Activated naive CD4-positive, alpha-beta T cell treated with anti-CD3 and anti-CD28 coated beads for 36 hours (primary cell): Measurements from ENCODE around the gene NR1I2. TPM values are rescaled to one million over a fixed set of nuclear protein-coding genes. Genes with fewer than 3 reads are reported as not detected.

Source experiments
- CTCF ChIA-PET: fragments of 350-600 bp; sonication (Branson Sonifier 250); formaldehyde crosslinking; loops from one replicate; lab custom pipeline; 2021; ENCODE audit warnings: antibody characterized with exemption; lab: Charles Lee
- DNase-seq: peaks from one replicate; pipeline ENCODE4 v3.0.0-alpha.2; 2020
- H3K27ac Mint-ChIP-seq: one replicate; pipeline ENCODE4 v1.8.0; 2021; ENCODE audit warnings: mild to moderate bottlenecking, mixed read lengths
- H3K27me3 Mint-ChIP-seq: one replicate; pipeline ENCODE4 v1.8.0; 2021; ENCODE audit warnings: low read depth, mixed read lengths
- H3K36me3 Mint-ChIP-seq: one replicate; pipeline ENCODE4 v1.8.0; 2021; ENCODE audit warnings: low read depth, mixed read lengths
- H3K4me1 Mint-ChIP-seq: one replicate; pipeline ENCODE4 v1.8.0; 2021; ENCODE audit warnings: low read depth, mixed read lengths
- H3K4me3 Mint-ChIP-seq: one replicate; pipeline ENCODE4 v1.8.0; 2021; ENCODE audit warnings: mild to moderate bottlenecking, moderate library complexity, mixed read lengths
- H3K9me3 Mint-ChIP-seq: one replicate; pipeline ENCODE4 v1.8.0; 2021; ENCODE audit warnings: mixed read lengths
- intact Hi-C: fragments of 100-400 bp; cut with micrococcal nuclease; formaldehyde crosslinking; loops from one replicate; pipeline ENCODE4 v1.15.1; 2023
- total RNA-seq, 2 experiments: library from RNA; stranded (reverse); gene quantifications; one replicate each; pipeline ENCODE4 v1.2.3, GENCODE V29; 2021

Gene NR1I2
- total RNA-seq, 2 experiments from 2014 or later, result 0.88 to 0.89 TPM

DNA sequence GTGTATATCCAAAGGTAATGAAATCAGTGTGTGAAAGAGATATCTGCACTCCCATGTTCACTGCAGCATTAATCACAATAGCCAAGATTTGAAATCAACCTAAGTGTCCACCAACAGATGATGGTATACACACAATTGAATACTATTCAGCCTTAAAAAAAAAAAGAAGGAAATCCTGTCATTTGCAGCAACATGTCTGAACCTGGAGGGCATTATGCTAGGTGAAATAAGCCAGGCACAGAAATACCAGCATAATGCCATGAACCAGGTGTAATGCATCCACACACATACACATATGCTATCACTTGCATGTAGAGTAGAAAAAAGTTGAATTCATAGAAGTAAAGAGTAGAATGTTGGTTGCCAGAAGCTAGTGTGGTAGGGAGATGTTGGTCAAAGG is 18.4 kb upstream of the NR1I2 start:
- H3K9me3 Mint-ChIP-seq, result peaks cover 2% of the 10 kb centered on the region
- no peaks in the 10 kb centered on the region for H3K4me1 Mint-ChIP-seq
- no peaks in the 10 kb centered on the region for H3K36me3 Mint-ChIP-seq
- intact Hi-C loops, result no loop called here
- H3K27ac Mint-ChIP-seq, result no peak overlapping the region
- H3K4me3 Mint-ChIP-seq, result no peak overlapping the region
- CTCF ChIA-PET, result no interaction called here
- DNase-seq, result no peak
- peaks cover 2% of the 10 kb centered on the region for H3K27me3 Mint-ChIP-seq

DNA sequence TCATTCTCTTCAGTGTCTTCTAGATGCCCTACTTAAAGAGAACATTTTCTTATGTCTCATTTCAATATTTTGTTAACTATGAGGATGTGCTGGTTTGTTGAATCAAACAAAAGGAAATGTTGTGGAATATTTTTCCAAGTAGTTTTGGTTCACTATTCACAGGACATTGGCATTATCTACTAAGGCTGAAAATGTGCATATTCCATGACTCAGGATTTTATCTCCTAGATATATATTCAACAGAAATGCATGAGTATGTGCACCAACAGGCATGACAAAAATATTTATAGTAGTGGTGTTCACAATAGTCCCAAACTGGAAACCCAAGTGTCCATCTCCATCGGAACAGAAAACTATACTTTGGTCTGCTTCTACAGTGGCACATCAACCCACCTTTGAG is 16.7 kb upstream of the NR1I2 start:
- Mint-ChIP-seq H3K4me1 (no peaks in the 10 kb centered on the region), H3K27me3 (peaks cover 2% of the 10 kb centered on the region), H3K27ac (no peak overlapping the region), H3K9me3 (peaks cover 2% of the 10 kb centered on the region), H3K4me3 (no peak overlapping the region), H3K36me3 (no peaks in the 10 kb centered on the region)
- no peak for DNase-seq
- CTCF ChIA-PET, result no interaction called here
- intact Hi-C loops, result no loop called here

- Mint-ChIP-seq H3K4me1 (no peaks in the 10 kb centered on the region), H3K27me3 (peaks cover 2% of the 10 kb centered on the region), H3K27ac (no peak overlapping the region), H3K36me3 (no peaks in the 10 kb centered on the region), H3K9me3 (no peaks in the 10 kb centered on the region), H3K4me3 (no peak overlapping the region)
- CTCF ChIA-PET, result no interaction called here
- intact Hi-C loops, result no loop called here
- DNase-seq, result no peak
These were observed 13.8 kb upstream of the NR1I2 start for GRCh38 chr3:119767936-119768601.

DNA sequence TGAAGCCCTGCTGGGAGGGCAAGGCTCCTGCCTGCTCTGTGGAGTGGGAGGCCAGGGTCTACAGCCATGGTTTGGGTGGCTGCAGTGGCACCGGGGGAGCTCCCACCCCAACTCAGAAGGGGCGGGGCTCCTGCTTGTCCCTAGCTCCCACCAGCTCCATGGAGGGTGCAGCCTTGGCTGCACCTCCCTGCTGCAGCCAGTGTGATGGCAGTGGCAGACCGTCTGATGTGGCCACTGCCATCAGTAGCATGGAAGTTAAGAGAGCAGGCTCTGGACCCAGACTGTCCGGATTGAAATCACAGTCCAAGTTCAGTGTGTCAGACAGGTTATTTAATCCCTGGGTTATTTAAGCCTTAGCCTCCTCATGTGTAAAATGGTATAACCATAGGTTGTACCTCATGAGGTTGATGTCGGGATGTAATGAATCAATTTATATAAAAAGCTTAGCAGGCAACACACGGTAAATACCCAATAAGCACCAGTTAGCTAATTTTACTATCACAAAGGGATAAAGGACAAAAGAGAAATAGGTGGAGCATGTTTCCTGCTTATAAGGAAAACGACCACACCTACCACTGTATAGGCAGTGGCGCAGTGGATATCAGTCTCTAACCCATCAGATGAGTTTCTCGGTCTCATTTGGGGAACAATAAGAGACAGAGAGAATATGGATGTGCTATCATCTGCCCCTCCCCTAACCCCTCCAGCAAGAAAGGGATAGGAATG is 13.1 kb upstream of the NR1I2 start:
- intact Hi-C loops, result no loop called here
- no peaks in the 10 kb centered on the region for H3K36me3 Mint-ChIP-seq
- CTCF ChIA-PET, result no interaction called here
- no peak for DNase-seq
- H3K9me3 Mint-ChIP-seq, result no peaks in the 10 kb centered on the region
- H3K4me3 Mint-ChIP-seq, result no peak overlapping the region
- H3K27me3 Mint-ChIP-seq, result peaks cover 2% of the 10 kb centered on the region
- no peaks in the 10 kb centered on the region for H3K4me1 Mint-ChIP-seq
- no peak overlapping the region for H3K27ac Mint-ChIP-seq

DNA sequence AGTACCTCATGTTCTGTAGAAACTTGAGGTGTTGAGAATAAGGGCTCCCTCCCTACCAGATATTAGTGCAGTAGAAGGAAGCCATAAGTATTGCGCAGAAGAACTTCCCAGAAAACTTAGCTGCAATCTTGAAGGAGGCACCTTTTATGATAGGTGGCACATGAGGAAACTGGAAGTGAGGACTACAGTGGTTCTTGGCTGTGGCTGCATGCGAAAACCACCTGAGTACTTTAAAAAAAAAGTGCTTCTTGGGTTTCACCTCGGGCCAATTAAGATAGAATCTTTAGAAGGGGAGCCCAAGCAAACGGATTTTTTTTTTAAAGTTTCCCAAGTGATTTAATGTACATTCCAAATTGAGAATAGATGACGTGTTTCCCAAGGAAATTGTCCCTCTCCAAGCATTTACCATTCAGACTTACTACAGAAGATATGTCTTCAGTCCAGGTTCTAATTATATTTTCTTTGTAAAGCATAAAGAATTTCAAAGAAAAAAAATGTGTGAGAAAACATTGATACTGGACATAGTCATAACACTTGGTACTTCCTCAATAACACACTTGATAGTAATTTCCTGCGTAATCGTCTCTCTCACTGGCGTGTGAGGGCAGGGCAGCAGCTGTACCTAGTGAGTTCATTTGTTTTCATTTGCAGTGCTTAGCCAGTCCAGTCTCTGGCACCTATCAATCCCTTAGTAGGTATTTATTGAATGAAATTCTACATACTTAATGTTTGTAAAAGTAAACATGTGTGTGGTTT is 12.3 kb upstream of the NR1I2 start:
- H3K4me1 Mint-ChIP-seq, result no peaks in the 10 kb centered on the region
- no peak for DNase-seq
- H3K27ac Mint-ChIP-seq, result no peak overlapping the region
- CTCF ChIA-PET, result interaction anchor here (0.6 kb wide), 1 partner anchor 452 kb away, joined by 5 read pairs; no protein-coding TSS in a partner anchor
- peaks cover 2% of the 10 kb centered on the region for H3K27me3 Mint-ChIP-seq
- H3K9me3 Mint-ChIP-seq, result no peaks in the 10 kb centered on the region
- H3K4me3 Mint-ChIP-seq, result no peak overlapping the region
- no peaks in the 10 kb centered on the region for H3K36me3 Mint-ChIP-seq
- intact Hi-C loops, result no loop called here

DNA sequence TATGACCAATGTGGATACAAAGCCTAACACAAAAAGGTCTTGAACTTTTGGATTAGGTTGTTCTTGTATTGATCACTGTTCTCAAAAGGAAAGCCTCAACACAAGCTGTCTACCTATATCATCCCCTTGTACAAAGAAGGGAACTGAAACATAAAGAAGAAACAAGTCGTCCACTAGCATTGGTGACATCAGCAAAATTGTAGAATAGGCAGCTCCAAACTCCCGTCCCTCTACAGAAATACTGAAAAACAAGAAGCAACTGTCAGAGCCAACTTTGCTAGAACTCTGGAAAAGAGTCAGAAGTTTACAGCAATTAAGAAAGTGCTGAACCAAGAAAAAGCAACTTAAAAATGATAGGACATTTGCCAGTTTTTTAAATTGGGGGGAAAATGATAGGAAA is 7.5 kb upstream of the NR1I2 start:
- Mint-ChIP-seq H3K36me3 (no peaks in the 10 kb centered on the region), H3K4me1 (no peaks in the 10 kb centered on the region), H3K27ac (no peak overlapping the region), H3K27me3 (no peaks in the 10 kb centered on the region), H3K9me3 (peaks cover 8% of the 10 kb centered on the region), H3K4me3 (no peak overlapping the region)
- no peak for DNase-seq
- CTCF ChIA-PET, result no interaction called here
- intact Hi-C loops, result no loop called here

DNA sequence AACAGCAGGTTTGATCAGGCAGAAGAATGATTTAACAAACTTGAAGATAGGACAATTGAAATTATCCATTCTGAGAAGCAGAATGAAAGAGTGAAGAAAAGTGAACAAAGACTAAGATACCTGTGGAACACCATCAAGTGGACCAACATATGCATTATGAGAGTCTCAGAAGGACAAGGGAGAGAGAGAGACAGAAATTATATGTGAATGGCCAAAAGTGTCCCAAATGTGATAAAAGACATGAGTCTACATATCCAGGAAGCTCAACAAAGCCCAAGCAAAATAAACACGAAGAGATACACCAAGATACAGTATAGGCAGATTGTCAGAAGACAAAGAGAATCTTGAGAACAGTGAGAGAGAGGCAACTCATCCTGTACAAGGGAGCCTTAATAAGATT is 5.6 kb upstream of the NR1I2 start:
- intact Hi-C loops, result no loop called here
- Mint-ChIP-seq H3K9me3 (peaks cover 8% of the 10 kb centered on the region), H3K27me3 (no peaks in the 10 kb centered on the region), H3K36me3 (no peaks in the 10 kb centered on the region), H3K4me1 (peaks cover 7% of the 10 kb centered on the region), H3K27ac (no peak overlapping the region), H3K4me3 (no peak overlapping the region)
- CTCF ChIA-PET, result no interaction called here
- no peak for DNase-seq

DNA sequence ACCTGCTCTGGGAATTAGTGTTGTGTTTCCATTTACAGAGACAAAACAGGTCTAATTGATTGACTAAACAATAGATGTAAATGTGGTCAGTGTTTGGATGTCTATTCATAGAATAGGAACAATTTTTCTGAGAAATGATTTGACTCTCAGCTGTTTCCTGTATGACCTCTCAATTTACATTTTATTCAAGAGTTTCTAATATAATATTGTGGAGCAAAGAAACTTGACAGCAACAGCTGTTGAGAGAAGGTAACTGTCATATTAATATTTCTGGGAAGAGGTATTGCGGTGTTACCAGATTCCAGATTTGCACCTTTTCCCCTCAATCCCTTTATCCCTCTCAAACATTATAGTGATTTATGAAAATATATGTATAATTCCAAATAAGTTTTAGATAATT is 3.7 kb upstream of the NR1I2 start:
- peaks cover 8% of the 10 kb centered on the region for H3K9me3 Mint-ChIP-seq
- CTCF ChIA-PET, result no interaction called here
- no peak overlapping the region for H3K27ac Mint-ChIP-seq
- DNase-seq, result no peak
- intact Hi-C loops, result no loop called here
- no peak overlapping the region for H3K4me3 Mint-ChIP-seq
- no peaks in the 10 kb centered on the region for H3K27me3 Mint-ChIP-seq
- peaks cover 7% of the 10 kb centered on the region for H3K4me1 Mint-ChIP-seq
- H3K36me3 Mint-ChIP-seq, result no peaks in the 10 kb centered on the region

DNA sequence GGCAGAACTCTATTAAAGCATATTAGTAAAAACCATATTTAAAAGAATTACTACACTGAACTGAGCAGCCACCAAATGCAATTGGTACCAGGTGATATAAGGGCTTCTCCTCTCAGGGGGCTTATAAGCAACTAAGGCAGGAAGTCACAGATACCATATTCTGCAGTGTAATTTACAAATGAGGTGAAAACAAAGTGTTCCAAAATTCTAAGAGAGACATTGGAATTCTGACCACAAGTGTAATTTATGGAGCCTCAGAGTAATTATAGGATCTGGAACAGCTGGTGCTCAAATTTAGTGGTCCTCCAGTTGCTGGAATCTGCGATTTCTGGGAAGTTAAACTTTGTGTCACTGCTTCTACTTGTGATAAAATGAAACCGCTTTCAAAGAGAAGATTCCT is 3.1 kb upstream of the NR1I2 start:
- Mint-ChIP-seq H3K27ac (no peak overlapping the region), H3K9me3 (peaks cover 8% of the 10 kb centered on the region), H3K4me1 (peaks cover 7% of the 10 kb centered on the region), H3K27me3 (no peaks in the 10 kb centered on the region), H3K4me3 (no peak overlapping the region), H3K36me3 (no peaks in the 10 kb centered on the region)
- intact Hi-C loops, result no loop called here
- CTCF ChIA-PET, result no interaction called here
- no peak for DNase-seq

DNA sequence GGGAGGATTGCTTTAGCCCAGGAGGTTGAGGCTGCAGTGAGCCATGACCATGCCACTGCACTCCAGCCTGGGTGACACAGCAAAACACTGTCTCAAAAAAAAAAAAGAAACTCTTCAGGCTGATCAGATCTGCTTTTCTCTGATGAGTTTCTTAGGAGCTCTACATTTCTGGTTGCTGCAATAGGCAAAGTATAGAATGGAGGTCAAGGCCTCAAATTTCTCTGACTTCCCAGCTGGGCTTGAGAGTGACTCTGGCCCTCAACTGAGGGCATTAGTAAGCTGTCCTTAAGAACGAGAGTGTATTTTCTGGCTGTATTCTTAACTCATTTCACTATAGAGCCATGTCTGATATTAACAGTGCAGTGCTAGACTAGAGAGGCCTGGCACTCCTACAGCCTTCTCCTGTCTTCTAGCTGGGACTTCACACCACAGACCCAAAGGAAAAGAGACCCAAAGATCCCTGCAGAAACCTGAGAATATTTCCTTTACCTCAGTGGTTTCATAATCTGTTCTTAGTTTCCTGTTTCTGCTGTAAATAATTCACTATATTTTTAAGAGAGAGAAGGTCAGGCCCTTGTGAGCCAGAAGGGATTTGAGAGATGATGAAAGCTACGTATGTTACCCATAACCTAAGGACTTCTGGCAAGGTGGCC is 2.0 kb upstream of the NR1I2 start:
- Mint-ChIP-seq H3K27me3 (no peaks in the 10 kb centered on the region), H3K4me3 (no peak overlapping the region), H3K27ac (no peak overlapping the region), H3K9me3 (peaks cover 7% of the 10 kb centered on the region), H3K4me1 (peaks cover 7% of the 10 kb centered on the region), H3K36me3 (no peaks in the 10 kb centered on the region)
- intact Hi-C loops, result no loop called here
- CTCF ChIA-PET, result no interaction called here
- DNase-seq, result no peak

DNA sequence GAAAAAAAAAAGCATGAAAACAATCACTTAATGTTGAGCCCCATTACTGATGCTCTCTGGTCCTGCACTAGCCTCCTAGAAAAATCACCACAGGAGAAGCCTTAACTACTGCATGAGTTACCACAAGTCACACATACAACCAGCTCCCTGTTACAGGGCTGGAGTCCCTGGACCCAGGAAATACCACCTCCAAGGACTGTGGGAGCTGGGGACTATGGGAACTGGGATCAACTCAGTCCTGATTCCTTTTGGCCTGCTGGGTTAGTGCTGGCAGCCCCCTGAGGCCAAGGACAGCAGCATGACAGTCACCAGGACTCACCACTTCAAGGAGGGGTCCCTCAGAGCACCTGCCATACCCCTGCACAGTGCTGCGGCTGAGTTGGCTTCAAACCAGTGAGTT is 559 bp downstream of the NR1I2 start:
- Mint-ChIP-seq H3K36me3 (no peaks in the 10 kb centered on the region), H3K4me3 (no peak overlapping the region), H3K4me1 (peaks cover 7% of the 10 kb centered on the region), H3K27ac (no peak overlapping the region), H3K27me3 (no peaks in the 10 kb centered on the region), H3K9me3 (no peaks in the 10 kb centered on the region)
- intact Hi-C loops, result no loop called here
- CTCF ChIA-PET, result interaction anchor here (0.6 kb wide), 1 partner anchor 24 kb away, joined by 3 read pairs; no protein-coding TSS in a partner anchor
- no peak for DNase-seq

DNA sequence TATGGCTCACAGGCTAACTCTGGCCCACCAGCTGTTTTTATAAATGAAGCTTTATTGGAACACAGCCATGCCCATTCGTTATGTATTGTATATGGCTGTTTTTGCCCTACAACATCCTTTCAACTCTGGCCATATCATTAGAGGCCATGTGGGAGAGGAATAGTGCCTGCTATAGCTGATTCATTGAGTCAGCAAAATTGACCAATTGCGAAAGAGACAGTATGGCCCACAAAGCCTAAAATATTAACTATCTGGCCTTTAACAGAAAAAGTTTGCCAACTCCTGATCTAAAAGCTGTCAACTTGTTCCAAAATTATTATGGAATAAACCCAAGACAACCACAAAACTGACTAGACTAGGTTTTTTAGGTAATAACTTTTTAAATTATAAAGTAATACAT is 1.4 kb downstream of the NR1I2 start:
- no peaks in the 10 kb centered on the region for H3K27me3 Mint-ChIP-seq
- no peak overlapping the region for H3K4me3 Mint-ChIP-seq
- peaks cover 7% of the 10 kb centered on the region for H3K4me1 Mint-ChIP-seq
- no peaks in the 10 kb centered on the region for H3K36me3 Mint-ChIP-seq
- no peaks in the 10 kb centered on the region for H3K9me3 Mint-ChIP-seq
- CTCF ChIA-PET, result no interaction called here
- DNase-seq, result no peak
- no peak overlapping the region for H3K27ac Mint-ChIP-seq
- intact Hi-C loops, result no loop called here
